Measurements from ENCODE around the gene NPVF.
A peak's percentile ranks its signal among the peaks of the same experiment; 100 is the strongest.

NPVF gene

GRCh38 chr7:25228386-25228785, at the start of gene NPVF:
Gene NPVF (minus strand): TSS chr7:25228486. CDS start chr7:25228439, 47 bp downstream.
- no peak for DNase-seq

- DNase-seq = no peak
Measured at GRCh38 chr7:25272265-25272664, 44.0 kb upstream of the NPVF start.

- DNase-seq = peak; percentile 59
Measured at GRCh38 chr7:25263337-25263736, 35.1 kb upstream of the NPVF start.

- no peak for DNase-seq
Measured at GRCh38 chr7:25262586-25262985, 34.3 kb upstream of the NPVF start.

GRCh38 chr7:25261545-25262140, 33.4 kb upstream of the NPVF start:
- no peak for DNase-seq

GRCh38 chr7:25260862-25261494, 32.7 kb upstream of the NPVF start:
- DNase-seq = peak; percentile 46

- peak; percentile 84 for DNase-seq
Measured at GRCh38 chr7:25259487-25260243, 31.4 kb upstream of the NPVF start.

GRCh38 chr7:25256333-25256819, 28.1 kb upstream of the NPVF start:
- DNase-seq = no peak

- DNase-seq = no peak
Measured at GRCh38 chr7:25255611-25256332, 27.5 kb upstream of the NPVF start.

- no peak for DNase-seq
Measured at GRCh38 chr7:25254604-25255003, 26.3 kb upstream of the NPVF start.

- DNase-seq = no peak
Measured at GRCh38 chr7:25253714-25254113, 25.4 kb upstream of the NPVF start.

GRCh38 chr7:25250386-25250785, 22.1 kb upstream of the NPVF start:
- no peak for DNase-seq

- no peak for DNase-seq
Measured at GRCh38 chr7:25249772-25250171, 21.5 kb upstream of the NPVF start.

GRCh38 chr7:25246306-25246705, 18.0 kb upstream of the NPVF start:
- DNase-seq = no peak

GRCh38 chr7:25244254-25245033, 16.2 kb upstream of the NPVF start:
- DNase-seq = peak; percentile 53

- DNase-seq = no peak
Measured at GRCh38 chr7:25242678-25243077, 14.4 kb upstream of the NPVF start.

GRCh38 chr7:25240896-25241295, 12.6 kb upstream of the NPVF start:
- DNase-seq = no peak

- peak; percentile 81 for DNase-seq
Measured at GRCh38 chr7:25240340-25240739, 12.1 kb upstream of the NPVF start.

- DNase-seq = no peak
Measured at GRCh38 chr7:25239888-25240287, 11.6 kb upstream of the NPVF start.

GRCh38 chr7:25238066-25238725, 9.9 kb upstream of the NPVF start:
- no peak for DNase-seq

GRCh38 chr7:25235471-25235870, 7.2 kb upstream of the NPVF start:
- DNase-seq = no peak

GRCh38 chr7:25234336-25234735, 6.0 kb upstream of the NPVF start:
- no peak for DNase-seq
